ENCODE data around the gene PNPLA5. TPM values are rescaled to one million over a fixed set of nuclear protein-coding genes. Genes with fewer than 3 reads are reported as not detected.
A peak's percentile ranks its signal among the peaks of the same experiment; 100 is the strongest.

Gene PNPLA5
- polyA plus RNA-seq, 2 of the 4 experiments (the other 2 are of a cell fraction): not detected

GRCh38 chr22:43862074-43862881 is 29.5 kb downstream of the PNPLA5 start, which contains the start of gene SULT4A1:
Gene SULT4A1 (minus strand): TSS chr22:43862513. CDS start chr22:43862382, 131 bp downstream.
- Histone ChIP-seq H3K4me1 (no peaks in the 10 kb centered on the region), H3K4me2 (peak within 1 kb of the TSS; percentile 57), H3K4me3 (peak within 1 kb of the TSS; percentile 23; the same call in 2 of the 3 replicates), H3K27ac (no peak within 1 kb of the TSS), H3K9me3 (no peaks in the 10 kb centered on the region)
- CTCF ChIA-PET: interaction anchor here (0.6 to 0.9 kb wide), 2 partner anchors 112 to 1404 kb away, joined by 3 to 5 read pairs; no protein-coding TSS in a partner anchor
- POLR2A ChIA-PET: interaction anchor here (0.6 kb wide), 1 partner anchor 348 kb away, joined by 9 read pairs; no protein-coding TSS in a partner anchor
- no peak for TF ChIP-seq HOXB5 (CRISPR knock-in tag; IDR thresholded peaks at IDR 0.05)
- no peak for TF ChIP-seq CTCF (IDR thresholded peaks at IDR 0.05)
- TF ChIP-seq PHF8 (IDR thresholded peaks at IDR 0.05; ENCODE audit: borderline replicate concordance, low read depth): no peak
- no peak for TF ChIP-seq CBX2 (IDR thresholded peaks at IDR 0.05; ENCODE audit: borderline replicate concordance, low read depth)
- TF ChIP-seq REST (IDR thresholded peaks at IDR 0.05): no peak
- TF ChIP-seq CEBPB (IDR thresholded peaks at IDR 0.05): no peak
- no peak for TF ChIP-seq CBX8 (IDR thresholded peaks at IDR 0.05)
- no peak for TF ChIP-seq JUNB (IDR thresholded peaks at IDR 0.05)
- FAIRE-seq: no peak
- ATAC-seq: no peak; a peak in 1 of 6 replicates
- DNase-seq (ENCODE audit: low read depth in 1 of 2, low spot score in 1 of 2): no peak
- WGBS (ENCODE audit: missing lambda C conversion rate): 50% methylated on average over 6 of the region's 121 CpGs

- ChIA-PET POLR2A (no interaction called here), CTCF (no interaction called here)
- Histone ChIP-seq H3K4me3 (no peak overlapping the region), H3K4me1 (no peaks in the 10 kb centered on the region), H3K4me2 (no peak overlapping the region), H3K27ac (no peak overlapping the region), H3K9me3 (no peaks in the 10 kb centered on the region)
- TF ChIP-seq CBX2 (IDR thresholded peaks at IDR 0.05; ENCODE audit: borderline replicate concordance, low read depth) (no peak), ZFP36 (IDR thresholded peaks at IDR 0.05; ENCODE audit: borderline replicate concordance, partially characterized antibody) (peak; percentile 42)
- FAIRE-seq (no peak), ATAC-seq (no peak), DNase-seq (ENCODE audit: low read depth in 1 of 2, low spot score in 1 of 2) (no peak)
- 53% methylated on average over 7 of the region's 9 CpGs for WGBS (ENCODE audit: missing lambda C conversion rate)
These were observed 30.3 kb downstream of the PNPLA5 start for GRCh38 chr22:43861529-43861928.

- CTCF ChIA-PET: no interaction called here
- H3K4me3 ChIP-seq: no peak overlapping the region
- TF ChIP-seq RARB (CRISPR knock-in tag; IDR thresholded peaks at IDR 0.05) (no peak), EHF (CRISPR knock-in tag; IDR thresholded peaks at IDR 0.05) (no peak), RFX5 (IDR thresholded peaks at IDR 0.05) (no peak), CHD4 (IDR thresholded peaks at IDR 0.05; ENCODE audit: borderline replicate concordance) (no peak), POLR2AphosphoS2 (conservative IDR thresholded peaks at IDR 0.05; ENCODE audit: low read length) (no peak), HOXB5 (CRISPR knock-in tag; IDR thresholded peaks at IDR 0.05) (no peak), JUNB (IDR thresholded peaks at IDR 0.05) (no peak), JUN (IDR thresholded peaks at IDR 0.05) (no peak), POLR2A (IDR thresholded peaks at IDR 0.05; ENCODE audit: low read length) (no peak), ZSCAN20 (CRISPR knock-in tag; IDR thresholded peaks at IDR 0.05) (no peak), ZFP36 (IDR thresholded peaks at IDR 0.05; ENCODE audit: borderline replicate concordance, partially characterized antibody) (no peak)
These were observed 31.0 kb downstream of the PNPLA5 start for GRCh38 chr22:43860831-43861230.

More at GRCh38 chr22:43860831-43861230, 31.0 kb downstream of the PNPLA5 start:
- H3K27ac ChIP-seq: no peak overlapping the region
- no peaks in the 10 kb centered on the region for H3K4me1 ChIP-seq
- H3K4me2 ChIP-seq: no peak overlapping the region
- FAIRE-seq: no peak
- DNase-seq (ENCODE audit: low read depth in 1 of 2, low spot score in 1 of 2): no peak
- POLR2A ChIA-PET: no interaction called here
- no peaks in the 10 kb centered on the region for H3K9me3 ChIP-seq
- no peak for ATAC-seq
- WGBS (ENCODE audit: missing lambda C conversion rate): 60% methylated on average over 12 of the region's 12 CpGs

Data from A549 (cell line).